ENCODE data around the gene ANKRD62.

The ANKRD62 gene

DNA sequence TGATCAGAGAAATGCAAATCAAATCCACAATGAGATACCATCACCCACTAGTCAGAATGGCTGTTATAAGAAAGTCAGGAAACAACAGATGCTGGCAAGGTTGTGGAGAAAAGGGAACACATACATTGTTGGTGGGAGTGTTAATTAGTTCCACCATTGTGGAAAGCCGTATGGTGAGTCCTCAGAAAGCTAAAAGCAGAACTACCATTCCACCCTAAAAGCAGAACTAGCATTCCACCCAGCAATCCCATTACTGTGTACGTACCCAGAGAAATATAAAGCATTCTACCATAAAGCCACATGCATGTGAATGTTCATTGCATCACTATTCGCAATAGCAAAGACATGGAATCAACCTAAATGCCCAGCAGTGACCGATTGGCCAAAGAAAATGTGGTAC is 60.7 kb downstream of the ANKRD62 start:
- H3K4me3 Mint-ChIP-seq, result no peak overlapping the region
- H3K27ac Mint-ChIP-seq, result no peak overlapping the region
- H3K27me3 Mint-ChIP-seq, result peaks cover 0 to 24% of the 10 kb centered on the region in 2 donors
- H3K4me1 Mint-ChIP-seq, result no peaks in the 10 kb centered on the region
- peaks cover 0 to 2% of the 10 kb centered on the region in 2 donors for H3K9me3 Mint-ChIP-seq
- no peak for ATAC-seq (replicated peaks)
- no peak for DNase-seq
- no peaks in the 10 kb centered on the region for H3K36me3 Mint-ChIP-seq

DNA sequence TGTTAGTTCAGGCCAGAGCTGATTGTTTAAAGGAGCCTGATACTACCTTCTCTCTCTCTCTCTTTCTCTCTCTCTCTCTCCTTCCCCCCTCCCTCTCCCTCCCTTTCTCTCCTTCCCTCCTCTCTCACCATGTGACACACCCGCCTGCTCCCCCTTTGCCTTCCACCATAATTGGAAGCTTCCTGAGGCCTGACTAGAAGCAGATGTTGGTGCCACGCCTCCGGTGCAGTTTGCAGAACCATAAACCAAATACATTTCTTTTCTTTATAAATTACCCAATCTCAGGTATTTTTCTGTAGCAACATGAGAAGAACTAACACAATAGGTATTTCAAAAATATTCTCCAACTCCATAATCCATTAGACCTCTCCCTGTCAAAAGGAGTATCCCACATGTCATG is 62.4 kb downstream of the ANKRD62 start:
- ATAC-seq (replicated peaks), result no peak
- Mint-ChIP-seq H3K36me3 (no peaks in the 10 kb centered on the region), H3K27ac (no peak overlapping the region), H3K27me3 (peaks cover 0 to 22% of the 10 kb centered on the region in 2 donors), H3K4me3 (no peak overlapping the region), H3K9me3 (peaks cover 0 to 2% of the 10 kb centered on the region in 2 donors), H3K4me1 (no peaks in the 10 kb centered on the region)
- DNase-seq, result no peak

DNA sequence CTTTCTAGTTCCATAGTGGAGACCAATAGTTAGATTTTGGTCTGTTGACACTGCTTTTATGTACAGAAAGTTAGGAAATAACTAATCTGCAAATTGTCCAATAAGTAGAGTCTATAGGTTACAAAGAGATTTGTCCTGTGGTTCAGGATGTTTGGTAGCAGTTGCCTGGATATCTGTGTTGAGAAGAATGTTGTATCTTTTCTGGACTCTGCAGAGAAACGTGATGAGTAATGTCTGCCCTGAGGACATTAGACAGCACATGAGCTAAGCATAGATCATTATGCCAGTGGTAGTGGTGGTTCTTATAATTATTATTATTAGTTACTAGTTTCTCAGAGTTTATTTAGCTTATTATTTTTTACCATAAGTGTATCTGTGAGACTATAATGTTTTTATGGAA is 65.8 kb downstream of the ANKRD62 start:
- no peak for DNase-seq
- Mint-ChIP-seq H3K9me3 (peaks cover 0 to 1% of the 10 kb centered on the region in 2 donors), H3K4me3 (no peak overlapping the region), H3K27me3 (peaks cover 4 to 17% of the 10 kb centered on the region in 2 donors), H3K27ac (no peak overlapping the region), H3K36me3 (no peaks in the 10 kb centered on the region), H3K4me1 (no peaks in the 10 kb centered on the region)
- ATAC-seq (replicated peaks), result no peak

DNA sequence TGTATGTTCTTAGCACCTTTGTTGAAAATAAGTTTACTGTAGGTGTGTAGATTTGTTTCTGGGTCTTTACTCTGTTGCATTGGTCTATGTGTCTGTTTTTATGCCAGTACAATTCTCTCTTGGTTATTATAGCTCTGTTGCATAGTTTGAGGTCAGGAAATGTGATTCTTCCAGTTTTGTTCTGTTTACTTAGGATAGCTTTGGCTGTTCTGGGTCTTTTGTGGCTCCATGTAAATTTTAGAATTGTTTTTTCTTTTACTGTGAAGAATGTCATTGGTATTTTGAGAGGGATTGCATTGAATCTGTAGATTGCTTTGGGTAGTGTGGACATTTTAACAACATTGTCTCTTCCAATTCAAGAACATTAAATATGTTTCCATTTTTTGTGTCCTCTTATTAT is 69.1 kb downstream of the ANKRD62 start:
- ATAC-seq (replicated peaks) (no peak), DNase-seq (no peak)
- H3K9me3 Mint-ChIP-seq, result peaks cover 10 to 12% of the 10 kb centered on the region in 2 donors
- H3K4me3 Mint-ChIP-seq, result no peak overlapping the region
- no peaks in the 10 kb centered on the region for H3K4me1 Mint-ChIP-seq
- H3K27ac Mint-ChIP-seq, result no peak overlapping the region
- peaks cover 14 to 33% of the 10 kb centered on the region in 2 donors for H3K27me3 Mint-ChIP-seq
- H3K36me3 Mint-ChIP-seq, result peaks cover 0 to 1% of the 10 kb centered on the region in 2 donors

DNA sequence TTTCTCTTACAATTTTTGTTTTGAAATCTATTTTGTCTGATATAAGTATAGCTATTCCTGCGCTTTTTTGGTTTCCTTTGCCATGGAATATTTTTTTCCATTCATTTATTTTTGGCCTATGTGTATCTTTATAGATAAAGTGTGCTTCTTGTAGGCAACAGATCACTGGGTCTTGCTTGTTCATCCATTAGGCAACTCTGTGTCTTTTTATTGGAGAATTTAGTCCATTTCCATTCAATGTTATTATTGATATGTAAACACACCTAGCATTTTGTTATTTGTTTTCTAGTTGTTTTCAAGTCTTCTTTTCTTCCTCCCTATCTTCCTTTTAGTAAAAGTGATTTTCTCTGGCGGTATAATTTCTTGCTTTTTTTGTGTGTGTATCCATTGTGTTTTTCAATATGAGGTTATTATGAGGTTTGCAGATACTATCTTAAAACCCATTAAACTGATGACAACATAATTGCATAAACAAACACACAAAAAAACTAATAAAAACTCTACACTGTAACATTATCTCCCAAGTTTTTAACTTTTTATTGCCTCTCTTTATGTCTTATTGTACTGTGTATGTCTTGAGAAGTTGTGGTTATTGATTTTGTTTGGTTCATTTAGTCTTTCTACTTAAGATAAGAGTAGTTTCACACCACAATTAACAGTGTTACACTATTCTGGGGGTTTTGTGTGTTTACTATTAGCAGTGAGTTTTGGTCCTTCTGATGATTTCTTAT is 71.6 kb downstream of the ANKRD62 start:
- Mint-ChIP-seq H3K9me3 (peaks cover 12 to 16% of the 10 kb centered on the region in 2 donors), H3K27me3 (peaks cover 20 to 46% of the 10 kb centered on the region in 2 donors), H3K27ac (no peak overlapping the region), H3K36me3 (peaks cover 0 to 1% of the 10 kb centered on the region in 2 donors), H3K4me1 (no peaks in the 10 kb centered on the region), H3K4me3 (no peak overlapping the region)
- no peak for DNase-seq
- ATAC-seq (replicated peaks), result no peak
